Subcutaneous adipose tissue (tissue), 4 donors: ENCODE measurements around the gene SMC3. TPM values are rescaled to one million over a fixed set of nuclear protein-coding genes. Genes with fewer than 3 reads are reported as not detected.

ENCODE experiments used
- CTCF ChIP-seq: fragments of 450-650 bp; IDR thresholded peaks from one replicate; pipeline ENCODE4 v1.5.1; 2016; ENCODE audit warnings: low read depth, mild to moderate bottlenecking, control low read depth, antibody characterized with exemption, moderate library complexity
- total RNA-seq, 4 donors: library from RNA; depleted of rRNA; stranded (reverse); fragments of >200 nt; gene quantifications; one replicate each; pipeline ENCODE4 v1.1.0, GENCODE V29; 2016

SMC3 gene
- total RNA-seq, 4 donors from 2014 or later, result 28.0 to 39.1 (median 31.1) TPM

- TF ChIP-seq CTCF, result no peak
These were observed 45.1 kb downstream of the SMC3 start for GRCh38 chr10:110612629-110613028.

- no peak for TF ChIP-seq CTCF
These were observed 46.0 kb downstream of the SMC3 start for GRCh38 chr10:110613341-110613995.

GRCh38 chr10:110613996-110614495 lies 46.6 kb downstream of the SMC3 start:
- no peak for TF ChIP-seq CTCF

GRCh38 chr10:110615057-110615747 lies 47.7 kb downstream of the SMC3 start:
- TF ChIP-seq CTCF, result no peak

- TF ChIP-seq CTCF, result no peak
These were observed 49.1 kb downstream of the SMC3 start for GRCh38 chr10:110616493-110617033.

- TF ChIP-seq CTCF, result no peak
These were observed 50.1 kb downstream of the SMC3 start for GRCh38 chr10:110617425-110618229.
